ENCODE data around the gene PPP1CC. TPM values are rescaled to one million over a fixed set of nuclear protein-coding genes. Genes with fewer than 3 reads are reported as not detected.

The PPP1CC gene
- total RNA-seq, 2 donors from 2014 or later = 179 to 201 TPM

- Mint-ChIP-seq H3K9me3 (peaks cover 5% of the 10 kb centered on the region), H3K27ac (no peak overlapping the region), H3K36me3 (ENCODE audit: low read depth) (no peaks in the 10 kb centered on the region), H3K27me3 (ENCODE audit: insufficient read depth) (peaks cover 10% of the 10 kb centered on the region), H3K4me3 (no peak overlapping the region), H3K4me1 (peaks cover 2% of the 10 kb centered on the region)
- H3K9ac ChIP-seq (ENCODE audit: extremely low read depth, low read length, poor library complexity, severe bottlenecking) = no peak overlapping the region
- H3K27ac ChIP-seq (ENCODE audit: low read depth, low read length) = no peak overlapping the region
- no peaks in the 10 kb centered on the region for H3K4me1 ChIP-seq (ENCODE audit: control insufficient read depth, insufficient read depth, low read length)
- peaks cover 17% of the 10 kb centered on the region for H3K27me3 ChIP-seq (ENCODE audit: control insufficient read depth, insufficient read depth, low read length, poor library complexity, severe bottlenecking)
- peaks cover 12% of the 10 kb centered on the region for H3K9me3 ChIP-seq (ENCODE audit: control insufficient read depth, low read length)
- WGBS, 2 experiments (ENCODE audit: insufficient coverage in 1 of 2, insufficient read length in 1 of 2) = 89 to 100% methylated on average over 1 to 4 of the region's 4 CpGs
- no peak overlapping the region for H3K4me3 ChIP-seq (ENCODE audit: low read length)
- TF ChIP-seq, protein P1, sequence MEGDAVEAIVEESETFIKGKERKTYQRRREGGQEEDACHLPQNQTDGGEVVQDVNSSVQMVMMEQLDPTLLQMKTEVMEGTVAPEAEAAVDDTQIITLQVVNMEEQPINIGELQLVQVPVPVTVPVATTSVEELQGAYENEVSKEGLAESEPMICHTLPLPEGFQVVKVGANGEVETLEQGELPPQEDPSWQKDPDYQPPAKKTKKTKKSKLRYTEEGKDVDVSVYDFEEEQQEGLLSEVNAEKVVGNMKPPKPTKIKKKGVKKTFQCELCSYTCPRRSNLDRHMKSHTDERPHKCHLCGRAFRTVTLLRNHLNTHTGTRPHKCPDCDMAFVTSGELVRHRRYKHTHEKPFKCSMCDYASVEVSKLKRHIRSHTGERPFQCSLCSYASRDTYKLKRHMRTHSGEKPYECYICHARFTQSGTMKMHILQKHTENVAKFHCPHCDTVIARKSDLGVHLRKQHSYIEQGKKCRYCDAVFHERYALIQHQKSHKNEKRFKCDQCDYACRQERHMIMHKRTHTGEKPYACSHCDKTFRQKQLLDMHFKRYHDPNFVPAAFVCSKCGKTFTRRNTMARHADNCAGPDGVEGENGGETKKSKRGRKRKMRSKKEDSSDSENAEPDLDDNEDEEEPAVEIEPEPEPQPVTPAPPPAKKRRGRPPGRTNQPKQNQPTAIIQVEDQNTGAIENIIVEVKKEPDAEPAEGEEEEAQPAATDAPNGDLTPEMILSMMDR (conservative IDR thresholded peaks at IDR 0.05) = no peak
- no peaks in the 10 kb centered on the region for H3K36me3 ChIP-seq (ENCODE audit: control insufficient read depth, insufficient read depth, low read length)
- no peak for DNase-seq
Measured at GRCh38 chr12:110765111-110765510, 22.4 kb upstream of the PPP1CC start.

GRCh38 chr12:110763583-110763982 lies 20.9 kb upstream of the PPP1CC start:
- no peak overlapping the region for H3K9ac ChIP-seq (ENCODE audit: extremely low read depth, low read length, poor library complexity, severe bottlenecking)
- DNase-seq = no peak
- H3K36me3 Mint-ChIP-seq (ENCODE audit: low read depth) = no peaks in the 10 kb centered on the region
- no peak overlapping the region for H3K4me3 ChIP-seq (ENCODE audit: low read length)
- TF ChIP-seq, protein P1 (conservative IDR thresholded peaks at IDR 0.05) = no peak
- H3K27ac ChIP-seq (ENCODE audit: low read depth, low read length) = no peak overlapping the region
- peaks cover 10% of the 10 kb centered on the region for H3K27me3 Mint-ChIP-seq (ENCODE audit: insufficient read depth)
- H3K27ac Mint-ChIP-seq = no peak overlapping the region
- peaks cover 2% of the 10 kb centered on the region for H3K9me3 Mint-ChIP-seq
- H3K4me1 Mint-ChIP-seq = peaks cover 2% of the 10 kb centered on the region
- 93 to 99% methylated on average over 6 to 7 of the region's 7 CpGs for WGBS, 2 experiments (ENCODE audit: insufficient coverage in 1 of 2, insufficient read length in 1 of 2)
- H3K27me3 ChIP-seq (ENCODE audit: control insufficient read depth, insufficient read depth, low read length, poor library complexity, severe bottlenecking) = peaks cover 17% of the 10 kb centered on the region
- H3K4me3 Mint-ChIP-seq = no peak overlapping the region
- H3K36me3 ChIP-seq (ENCODE audit: control insufficient read depth, insufficient read depth, low read length) = no peaks in the 10 kb centered on the region
- H3K9me3 ChIP-seq (ENCODE audit: control insufficient read depth, low read length) = no peaks in the 10 kb centered on the region
- H3K4me1 ChIP-seq (ENCODE audit: control insufficient read depth, insufficient read depth, low read length) = no peaks in the 10 kb centered on the region

- Histone ChIP-seq H3K9ac (ENCODE audit: extremely low read depth, low read length, poor library complexity, severe bottlenecking) (no peak overlapping the region), H3K36me3 (ENCODE audit: control insufficient read depth, insufficient read depth, low read length) (no peaks in the 10 kb centered on the region), H3K9me3 (ENCODE audit: control insufficient read depth, low read length) (no peaks in the 10 kb centered on the region), H3K27ac (ENCODE audit: low read depth, low read length) (no peak overlapping the region), H3K4me3 (ENCODE audit: low read length) (no peak overlapping the region), H3K27me3 (ENCODE audit: control insufficient read depth, insufficient read depth, low read length, poor library complexity, severe bottlenecking) (peaks cover 17% of the 10 kb centered on the region), H3K4me1 (ENCODE audit: control insufficient read depth, insufficient read depth, low read length) (no peaks in the 10 kb centered on the region)
- H3K27me3 Mint-ChIP-seq (ENCODE audit: insufficient read depth) = peaks cover 10% of the 10 kb centered on the region
- no peaks in the 10 kb centered on the region for H3K36me3 Mint-ChIP-seq (ENCODE audit: low read depth)
- H3K9me3 Mint-ChIP-seq = peaks cover 2% of the 10 kb centered on the region
- TF ChIP-seq, protein P1 (conservative IDR thresholded peaks at IDR 0.05) = no peak
- H3K4me1 Mint-ChIP-seq = peaks cover 2% of the 10 kb centered on the region
- H3K27ac Mint-ChIP-seq = no peak overlapping the region
- H3K4me3 Mint-ChIP-seq = no peak overlapping the region
- DNase-seq = no peak
- WGBS, 2 experiments (ENCODE audit: insufficient coverage in 1 of 2, insufficient read length in 1 of 2) = 86 to 90% methylated on average over 3 of the region's 3 CpGs
Measured at GRCh38 chr12:110762891-110763290, 20.2 kb upstream of the PPP1CC start.
